GM18526 (cell line): ENCODE results near the gene SELENOI.

Source experiments
- POLR2A ChIP-seq: IDR thresholded peaks from 3 replicates; pipeline ENCODE4 v1.6.1; 2011; ENCODE audit not compliant: insufficient read length; ENCODE audit errors: extremely low read depth

Gene SELENOI

GRCh38 chr2:26346454-26347053 is 611 bp downstream of the SELENOI start, which contains the start of gene ADGRF3:
TSS of gene ADGRF3 (minus strand) at chr2:26346789. CDS start at chr2:26346234, 555 bp downstream.
- peak; percentile 44 for TF ChIP-seq POLR2A

GRCh38 chr2:26347286-26347865 is 1.4 kb downstream of the SELENOI start:
- no peak for TF ChIP-seq POLR2A

GRCh38 chr2:26349690-26350089 is 3.7 kb downstream of the SELENOI start:
- TF ChIP-seq POLR2A = no peak

GRCh38 chr2:26351375-26352090 is 5.6 kb downstream of the SELENOI start:
- no peak for TF ChIP-seq POLR2A

- TF ChIP-seq POLR2A = no peak
These were observed 6.9 kb downstream of the SELENOI start for GRCh38 chr2:26352892-26353291.

GRCh38 chr2:26355038-26355995 is 9.4 kb downstream of the SELENOI start:
- no peak for TF ChIP-seq POLR2A

- no peak for TF ChIP-seq POLR2A
These were observed 10.2 kb downstream of the SELENOI start for GRCh38 chr2:26356111-26356510.

- TF ChIP-seq POLR2A = no peak
These were observed 10.8 kb downstream of the SELENOI start for GRCh38 chr2:26356771-26357170.

- no peak for TF ChIP-seq POLR2A
These were observed 14.0 kb downstream of the SELENOI start for GRCh38 chr2:26359886-26360473.

- no peak for TF ChIP-seq POLR2A
These were observed 17.4 kb downstream of the SELENOI start for GRCh38 chr2:26363323-26363722.

GRCh38 chr2:26363958-26364357 is 18.0 kb downstream of the SELENOI start:
- no peak for TF ChIP-seq POLR2A

GRCh38 chr2:26364669-26365068 is 18.7 kb downstream of the SELENOI start:
- no peak for TF ChIP-seq POLR2A

- TF ChIP-seq POLR2A = no peak
These were observed 21.0 kb downstream of the SELENOI start for GRCh38 chr2:26366957-26367356.

- no peak for TF ChIP-seq POLR2A
These were observed 30.9 kb downstream of the SELENOI start for GRCh38 chr2:26376799-26377198.

- TF ChIP-seq POLR2A = no peak
These were observed 34.3 kb downstream of the SELENOI start for GRCh38 chr2:26380281-26380680.
